ENCODE data around the gene PTTG1IP.
A peak's percentile ranks its signal among the peaks of the same experiment; 100 is the strongest.

PTTG1IP gene

DNA sequence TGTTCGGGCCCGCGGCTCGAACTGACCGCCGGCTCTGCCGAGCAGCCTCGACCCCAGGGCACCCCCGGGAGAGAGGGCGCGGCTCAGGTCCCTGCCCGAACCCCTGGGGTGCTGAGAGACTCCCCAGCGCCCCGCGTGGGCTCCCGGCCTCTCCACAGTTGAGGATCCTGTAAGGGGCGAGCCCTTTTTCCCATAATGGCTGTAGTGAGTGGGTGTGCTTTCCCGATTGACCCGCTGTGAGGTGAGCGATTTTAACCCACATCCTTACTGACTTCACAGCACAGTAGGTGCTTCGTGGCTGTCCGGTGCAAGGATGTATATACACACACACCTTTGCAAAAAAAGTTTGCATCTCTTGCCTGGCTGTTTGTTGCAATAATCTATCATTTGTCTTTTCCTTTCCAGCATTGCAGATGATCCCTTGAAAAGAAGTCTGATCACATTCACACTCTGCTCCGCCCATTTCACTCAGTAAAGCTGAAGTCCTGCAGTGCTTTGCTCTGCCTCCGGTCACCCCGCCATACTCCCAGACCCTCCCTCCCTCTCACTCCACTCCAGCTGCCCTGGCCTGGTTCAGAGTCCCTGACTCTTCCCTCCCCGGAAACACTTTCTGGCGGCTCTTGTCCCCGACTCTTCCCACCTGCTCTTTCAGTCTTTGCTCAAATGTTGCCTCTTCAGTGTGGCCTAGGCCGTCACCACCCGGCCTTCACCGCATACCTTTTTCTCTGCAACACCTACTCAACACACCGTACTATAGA, 70.9 kb downstream of the PTTG1IP start:
- peak overlapping the region; percentile 90 for H3K4me3 Mint-ChIP-seq
- H3K36me3 Mint-ChIP-seq: peaks cover 24% of the 10 kb centered on the region
- peaks cover 23% of the 10 kb centered on the region for H3K4me1 Mint-ChIP-seq
- H3K27ac Mint-ChIP-seq: peak overlapping the region; percentile 80
- ATAC-seq (ENCODE audit: low read depth): peak; percentile 12
- H3K9me3 Mint-ChIP-seq: no peaks in the 10 kb centered on the region
- H3K27me3 Mint-ChIP-seq: no peaks in the 10 kb centered on the region
- no peak for DNase-seq (ENCODE audit: low spot score in 2 of 2)

DNA sequence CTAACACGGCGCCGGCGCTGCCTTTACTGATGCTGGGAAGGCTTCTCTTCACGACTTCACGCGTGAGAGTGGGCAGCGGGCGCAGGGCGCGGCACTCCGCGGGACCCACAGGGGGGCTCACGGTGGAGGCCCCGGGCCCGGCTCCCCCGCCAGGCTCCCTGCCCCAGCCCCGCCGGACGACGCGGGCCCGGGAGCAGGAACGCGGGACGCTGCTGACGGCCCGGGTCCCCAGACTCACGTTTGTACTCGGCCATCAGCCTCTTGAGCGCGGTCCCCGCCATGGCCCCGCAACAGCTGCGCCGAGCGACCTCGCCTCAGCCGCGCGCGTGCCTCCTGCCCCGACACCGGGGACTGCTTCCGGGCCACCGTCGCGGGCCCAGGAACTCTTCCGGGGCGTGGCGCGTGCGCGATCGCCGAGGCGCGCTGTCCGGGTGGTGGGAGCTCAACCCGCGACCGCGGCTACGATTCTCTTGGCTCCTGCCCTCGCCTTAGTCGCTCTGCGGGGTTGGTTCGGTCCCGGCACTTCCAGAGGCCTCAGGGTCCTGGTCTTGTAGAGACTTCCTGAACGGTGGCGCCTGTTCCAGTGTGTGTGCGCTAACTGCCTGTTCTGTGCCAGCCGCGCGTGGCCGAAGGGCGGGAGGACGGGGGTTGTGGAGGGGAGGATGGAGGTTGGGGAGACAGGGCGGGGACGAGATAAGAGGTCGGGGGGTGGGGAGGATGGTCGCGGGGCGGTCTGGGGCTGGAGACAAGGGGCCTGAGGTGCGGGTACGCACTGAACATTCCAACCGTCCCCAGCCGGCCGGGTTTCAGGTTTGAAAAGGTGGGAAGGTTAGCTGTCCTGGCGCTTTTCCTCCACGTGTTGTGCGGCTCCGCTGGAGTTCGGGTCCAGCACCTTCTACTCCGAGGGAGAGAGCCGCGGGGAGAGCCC, 71.8 kb downstream of the PTTG1IP start, which contains the start of gene UBE2G2:
Gene UBE2G2 (minus strand): TSS at position 353 of the 928 bp plus-strand sequence. CDS start 72 bp downstream, at position 281.
- Mint-ChIP-seq H3K4me3 (peak within 1 kb of the TSS; percentile 92), H3K27me3 (no peaks in the 10 kb centered on the region), H3K36me3 (peaks cover 23% of the 10 kb centered on the region), H3K4me1 (peaks cover 26% of the 10 kb centered on the region), H3K9me3 (no peaks in the 10 kb centered on the region), H3K27ac (peak within 1 kb of the TSS; percentile 82)
- ATAC-seq (ENCODE audit: low read depth) (peak; percentile 93), DNase-seq (ENCODE audit: low spot score in 2 of 2) (peak; percentile 87 to 96)

GRCh38 chr21:44800971-44801467, 72.5 kb downstream of the PTTG1IP start:
- ATAC-seq (ENCODE audit: low read depth) (peak; percentile 61), DNase-seq (ENCODE audit: low spot score in 2 of 2) (no peak)
- no peaks in the 10 kb centered on the region for H3K9me3 Mint-ChIP-seq
- H3K27me3 Mint-ChIP-seq: no peaks in the 10 kb centered on the region
- H3K27ac Mint-ChIP-seq: peak overlapping the region; percentile 82
- H3K36me3 Mint-ChIP-seq: peaks cover 27% of the 10 kb centered on the region
- peak overlapping the region; percentile 92 for H3K4me3 Mint-ChIP-seq
- peaks cover 28% of the 10 kb centered on the region for H3K4me1 Mint-ChIP-seq

- DNase-seq (ENCODE audit: low spot score in 2 of 2): no peak
- Mint-ChIP-seq H3K4me3 (peak overlapping the region; percentile 92), H3K27ac (no peak overlapping the region), H3K36me3 (peaks cover 20% of the 10 kb centered on the region), H3K4me1 (peaks cover 28% of the 10 kb centered on the region), H3K27me3 (no peaks in the 10 kb centered on the region), H3K9me3 (no peaks in the 10 kb centered on the region)
- no peak for ATAC-seq (ENCODE audit: low read depth)
These were observed 73.4 kb downstream of the PTTG1IP start for GRCh38 chr21:44800103-44800502.

DNA sequence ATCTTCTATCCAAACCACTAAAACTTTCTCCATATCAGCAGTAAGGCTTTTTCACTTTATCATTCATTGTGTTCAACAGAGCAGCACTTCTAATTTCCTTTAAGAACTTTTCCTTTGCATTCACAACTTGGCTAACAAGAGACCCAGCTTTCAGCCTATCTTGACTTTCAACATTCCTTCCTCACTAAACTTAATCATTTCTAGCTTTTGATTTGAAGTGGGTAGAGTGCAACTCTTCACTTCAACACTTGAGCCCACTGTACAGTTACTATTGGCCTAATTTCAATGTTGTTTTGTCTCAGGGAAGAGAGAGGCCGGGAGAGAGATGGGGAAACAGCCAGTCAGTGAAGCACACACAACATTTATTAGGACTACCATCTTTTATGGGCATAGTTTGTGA, 73.8 kb downstream of the PTTG1IP start:
- no peak for ATAC-seq (ENCODE audit: low read depth)
- no peak overlapping the region for H3K27ac Mint-ChIP-seq
- H3K4me1 Mint-ChIP-seq: peaks cover 28% of the 10 kb centered on the region
- H3K36me3 Mint-ChIP-seq: peaks cover 18% of the 10 kb centered on the region
- no peaks in the 10 kb centered on the region for H3K27me3 Mint-ChIP-seq
- DNase-seq (ENCODE audit: low spot score in 2 of 2): no peak
- H3K4me3 Mint-ChIP-seq: peak overlapping the region; percentile 12
- no peaks in the 10 kb centered on the region for H3K9me3 Mint-ChIP-seq

Measured in memory B cell (primary cell).